RWPE2 (cell line): ENCODE data around the gene CALD1.

Experiments
- ATAC-seq: fragments of 200-7000 bp; cut with Tn5 transposase; 3 replicates; pipeline ENCODE4 v1.9.1; 2021; ENCODE audit warnings: low read depth
- DNase-seq: peaks from one replicate; pipeline ENCODE4 v3.0.0-alpha.2; 2020; ENCODE audit warnings: low spot score
- H3K27ac ChIP-seq: fragments of 450-650 bp; 2 replicates; pipeline ENCODE4 v1.5.1; 2017; ENCODE audit warnings: mild to moderate bottlenecking; ENCODE audit not compliant: poor library complexity, severe bottlenecking
- H3K27me3 ChIP-seq: fragments of 250-450 bp; sonication (Bioruptor Pico); 2 replicates; pipeline ENCODE4 v1.5.1; 2021; ENCODE audit warnings: mild to moderate bottlenecking, moderate library complexity; ENCODE audit not compliant: insufficient read depth, poor library complexity, severe bottlenecking
- H3K36me3 ChIP-seq: fragments of 250-450 bp; sonication (Bioruptor Pico); 2 replicates; pipeline ENCODE4 v1.5.1; 2020; ENCODE audit warnings: low read depth, mild to moderate bottlenecking, moderate library complexity
- H3K4me1 ChIP-seq: fragments of 250-450 bp; sonication (Bioruptor Pico); 2 replicates; pipeline ENCODE4 v1.5.1; 2021; ENCODE audit warnings: mild to moderate bottlenecking, moderate library complexity; ENCODE audit not compliant: insufficient read depth, poor library complexity, severe bottlenecking
- H3K4me3 ChIP-seq: fragments of 250-450 bp; sonication (Bioruptor Pico); 2 replicates; pipeline ENCODE4 v1.5.1; 2021; ENCODE audit warnings: mild to moderate bottlenecking, moderate library complexity; ENCODE audit not compliant: severe bottlenecking
- H3K9me3 ChIP-seq: fragments of 250-450 bp; sonication (Bioruptor Pico); 2 replicates; pipeline ENCODE4 v1.5.1; 2021; ENCODE audit warnings: mild to moderate bottlenecking, moderate library complexity; ENCODE audit not compliant: severe bottlenecking
- CTCF ChIP-seq: fragments of 450-650 bp; IDR thresholded peaks from one replicate; pipeline ENCODE4 v1.5.1; 2017; ENCODE audit warnings: mild to moderate bottlenecking, moderate library complexity; ENCODE audit not compliant: poor library complexity, severe bottlenecking

The CALD1 gene

GRCh38 chr7:134997214-134997885 is 217.9 kb downstream of the CALD1 start:
- Histone ChIP-seq H3K4me3 (no peak overlapping the region), H3K27ac (no peak overlapping the region), H3K9me3 (no peaks in the 10 kb centered on the region), H3K4me1 (no peaks in the 10 kb centered on the region), H3K36me3 (0 out of 2 replicates have a peak, but pooled peaks cover 3% of the 10 kb centered on the region), H3K27me3 (no peaks in the 10 kb centered on the region)
- TF ChIP-seq CTCF, result no peak
- ATAC-seq (no peak), DNase-seq (no peak)

DNA sequence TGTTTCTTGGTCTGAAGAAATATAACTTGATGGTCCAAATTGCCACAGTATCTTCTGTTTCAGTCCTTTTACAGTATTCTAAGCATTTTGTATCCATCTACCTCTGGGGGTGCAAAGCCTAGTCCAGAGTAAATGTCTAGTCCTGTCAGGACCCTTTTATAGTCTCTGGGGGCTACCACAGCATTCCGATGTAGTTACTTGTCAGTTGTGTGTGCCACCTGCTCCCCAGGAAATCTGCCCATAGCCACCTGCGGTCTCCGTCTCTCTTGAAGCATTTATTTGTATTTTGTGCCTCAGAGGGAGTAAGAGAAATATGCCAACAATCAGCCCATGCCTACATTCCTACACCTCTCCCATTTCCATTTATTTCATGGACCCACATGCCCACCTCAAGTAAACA is 219.7 kb downstream of the CALD1 start:
- Histone ChIP-seq H3K9me3 (no peaks in the 10 kb centered on the region), H3K4me1 (no peaks in the 10 kb centered on the region), H3K36me3 (0 out of 2 replicates have a peak, but pooled peaks cover 3% of the 10 kb centered on the region), H3K27ac (no peak overlapping the region), H3K4me3 (no peak overlapping the region), H3K27me3 (no peaks in the 10 kb centered on the region)
- DNase-seq (no peak), ATAC-seq (no peak)
- TF ChIP-seq CTCF, result no peak

DNA sequence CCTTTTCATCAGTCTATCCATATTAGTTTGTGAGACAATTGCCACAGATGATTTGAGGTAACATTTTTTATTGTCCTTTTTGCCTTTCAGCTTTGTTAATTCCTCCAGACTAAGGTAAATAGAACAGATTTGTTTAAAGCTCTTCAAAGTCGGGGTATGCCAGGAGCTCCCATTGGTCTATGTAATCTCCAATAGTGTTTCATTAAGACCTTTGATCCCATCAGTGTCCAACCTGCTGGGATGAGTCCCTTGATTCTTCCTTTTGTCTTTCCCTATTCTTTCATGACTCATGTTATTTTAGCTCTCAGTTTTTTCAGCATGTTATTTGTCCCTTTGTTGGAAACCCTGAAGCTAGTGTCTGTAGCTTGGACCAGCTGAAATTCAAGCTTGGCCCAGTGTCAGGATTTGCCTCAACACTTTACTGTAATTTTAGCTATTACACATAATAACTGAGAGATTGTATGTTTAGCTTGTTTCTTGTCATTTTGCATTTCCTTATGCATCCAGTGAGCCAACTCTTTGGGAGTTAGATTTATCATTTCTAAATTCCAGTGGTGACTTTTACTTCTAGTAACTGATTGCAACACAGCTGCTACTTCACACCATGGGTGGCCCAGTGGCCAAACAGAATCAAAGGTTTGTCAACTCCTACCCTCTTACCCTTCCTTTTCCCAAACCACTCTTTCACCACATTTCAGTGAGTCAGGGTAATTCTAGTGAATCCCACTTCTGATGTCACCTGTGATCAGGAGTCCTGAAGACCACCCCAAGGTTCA is 222.1 kb downstream of the CALD1 start:
- no peak for TF ChIP-seq CTCF
- Histone ChIP-seq H3K4me3 (no peak overlapping the region), H3K9me3 (peaks cover 2% of the 10 kb centered on the region), H3K4me1 (no peaks in the 10 kb centered on the region), H3K27me3 (peaks cover 22% of the 10 kb centered on the region), H3K27ac (no peak overlapping the region), H3K36me3 (no peaks in the 10 kb centered on the region)
- DNase-seq, result no peak
- ATAC-seq, result no peak

- H3K36me3 ChIP-seq, result no peaks in the 10 kb centered on the region
- DNase-seq (no peak), ATAC-seq (no peak)
Measured at GRCh38 chr7:135012229-135012628, 232.8 kb downstream of the CALD1 start.

More at GRCh38 chr7:135012229-135012628, 232.8 kb downstream of the CALD1 start:
- Histone ChIP-seq H3K4me3 (no peak overlapping the region), H3K27me3 (peaks cover 10% of the 10 kb centered on the region), H3K9me3 (no peaks in the 10 kb centered on the region), H3K4me1 (no peaks in the 10 kb centered on the region), H3K27ac (no peak overlapping the region)
- TF ChIP-seq CTCF, result no peak
